AG08395 (cell line): ENCODE data around the gene ZNF143.
"Not testable (repeated sequence)": the region's sequence is repeated elsewhere in the genome, so short reads cannot be mapped to it uniquely, and the experiment has no call there.

Source experiments
- DNase-seq: peaks from one replicate; pipeline ENCODE4 v3.0.0; 2012; ENCODE audit warnings: mixed read lengths, low spot score

The ZNF143 gene

GRCh38 chr11:9549216-9549615 is 88.4 kb downstream of the ZNF143 start:
- DNase-seq = not testable (repeated sequence)

- no peak for DNase-seq
Observed at GRCh38 chr11:9550191-9550628, 89.4 kb downstream of the ZNF143 start.

- no peak for DNase-seq
Observed at GRCh38 chr11:9561279-9561982, 100.6 kb downstream of the ZNF143 start.

GRCh38 chr11:9562716-9563115 is 101.9 kb downstream of the ZNF143 start:
- no peak for DNase-seq

GRCh38 chr11:9563196-9563730 is 102.5 kb downstream of the ZNF143 start:
- no peak for DNase-seq

GRCh38 chr11:9565822-9566560 is 105.2 kb downstream of the ZNF143 start:
- DNase-seq = peak; percentile 94

- no peak for DNase-seq
Observed at GRCh38 chr11:9566561-9567063, 105.8 kb downstream of the ZNF143 start.

- DNase-seq = no peak
Observed at GRCh38 chr11:9567401-9567800, 106.6 kb downstream of the ZNF143 start.

- DNase-seq = no peak
Observed at GRCh38 chr11:9568161-9568853, 107.5 kb downstream of the ZNF143 start.

- DNase-seq = peak; percentile 62
Observed at GRCh38 chr11:9568854-9569587, 108.2 kb downstream of the ZNF143 start.

GRCh38 chr11:9569588-9570164 is 108.9 kb downstream of the ZNF143 start:
- DNase-seq = no peak

- no peak for DNase-seq
Observed at GRCh38 chr11:9570313-9571025, 109.7 kb downstream of the ZNF143 start.

GRCh38 chr11:9571071-9571762 is 110.4 kb downstream of the ZNF143 start:
- no peak for DNase-seq

GRCh38 chr11:9571763-9572115 is 110.9 kb downstream of the ZNF143 start:
- DNase-seq = no peak

- DNase-seq = peak; percentile 96
Observed at GRCh38 chr11:9573052-9573774, 112.4 kb downstream of the ZNF143 start, which contains the start of gene WEE1. TSS of gene WEE1 (plus strand) at chr11:9573670. CDS start at chr11:9573934, 264 bp downstream.

- no peak for DNase-seq
Observed at GRCh38 chr11:9573775-9574621, 113.2 kb downstream of the ZNF143 start.

GRCh38 chr11:9574622-9575259 is 113.9 kb downstream of the ZNF143 start:
- no peak for DNase-seq
